ENCODE data around the gene IQCM.

Gene IQCM

GRCh38 chr4:149781150-149781549 is 34.5 kb downstream of the IQCM start:
- DNase-seq (ENCODE audit: low read depth), result no peak

GRCh38 chr4:149768477-149768876 is 47.2 kb downstream of the IQCM start:
- DNase-seq (ENCODE audit: low read depth), result no peak

GRCh38 chr4:149766135-149766534 is 49.5 kb downstream of the IQCM start:
- no peak for DNase-seq (ENCODE audit: low read depth)

GRCh38 chr4:149765630-149766029 is 50.0 kb downstream of the IQCM start:
- no peak for DNase-seq (ENCODE audit: low read depth)

- DNase-seq (ENCODE audit: low read depth), result no peak
Measured at GRCh38 chr4:149755969-149756368, 59.7 kb downstream of the IQCM start.

GRCh38 chr4:149754526-149754925 is 61.1 kb downstream of the IQCM start:
- DNase-seq (ENCODE audit: low read depth), result no peak

GRCh38 chr4:149752729-149753128 is 62.9 kb downstream of the IQCM start:
- no peak for DNase-seq (ENCODE audit: low read depth)

GRCh38 chr4:149751174-149751573 is 64.5 kb downstream of the IQCM start:
- no peak for DNase-seq (ENCODE audit: low read depth)

- no peak for DNase-seq (ENCODE audit: low read depth)
Measured at GRCh38 chr4:149749784-149750183, 65.9 kb downstream of the IQCM start.

- DNase-seq (ENCODE audit: low read depth), result no peak
Measured at GRCh38 chr4:149747646-149748045, 68.0 kb downstream of the IQCM start.

GRCh38 chr4:149746276-149746675 is 69.4 kb downstream of the IQCM start:
- DNase-seq (ENCODE audit: low read depth), result no peak

GRCh38 chr4:149741186-149741831 is 74.3 kb downstream of the IQCM start:
- no peak for DNase-seq (ENCODE audit: low read depth)

GRCh38 chr4:149738156-149738555 is 77.5 kb downstream of the IQCM start:
- no peak for DNase-seq (ENCODE audit: low read depth)

- no peak for DNase-seq (ENCODE audit: low read depth)
Measured at GRCh38 chr4:149735796-149736195, 79.8 kb downstream of the IQCM start.

GRCh38 chr4:149728444-149728843 is 87.2 kb downstream of the IQCM start:
- DNase-seq (ENCODE audit: low read depth), result no peak

GRCh38 chr4:149727663-149728062 is 88.0 kb downstream of the IQCM start:
- DNase-seq (ENCODE audit: low read depth), result no peak

- DNase-seq (ENCODE audit: low read depth), result no peak
Measured at GRCh38 chr4:149723065-149723464, 92.6 kb downstream of the IQCM start.

- DNase-seq (ENCODE audit: low read depth), result no peak
Measured at GRCh38 chr4:149719806-149720205, 95.8 kb downstream of the IQCM start.

- DNase-seq (ENCODE audit: low read depth), result no peak
Measured at GRCh38 chr4:149719357-149719756, 96.3 kb downstream of the IQCM start.

GRCh38 chr4:149718500-149718899 is 97.1 kb downstream of the IQCM start:
- DNase-seq (ENCODE audit: low read depth), result no peak

GRCh38 chr4:149716728-149717127 is 98.9 kb downstream of the IQCM start:
- no peak for DNase-seq (ENCODE audit: low read depth)

- no peak for DNase-seq (ENCODE audit: low read depth)
Measured at GRCh38 chr4:149715822-149716585, 99.6 kb downstream of the IQCM start.

GRCh38 chr4:149713031-149713430 is 102.6 kb downstream of the IQCM start:
- no peak for DNase-seq (ENCODE audit: low read depth)

All from stimulated activated CD8-positive, alpha-beta memory T cell treated with anti-CD3 and anti-CD28 coated beads, Interleukin-15, amount 100 ng/mL, for 1 hour (primary cell).